ENCODE measurements around the gene MEI1. TPM values are rescaled to one million over a fixed set of nuclear protein-coding genes. Genes with fewer than 3 reads are reported as not detected.
A peak's percentile ranks its signal among the peaks of the same experiment; 100 is the strongest.

Gene MEI1
- total and polyA plus RNA-seq, 8 donors: 1.5 to 7.9 (median 3.3) TPM

DNA sequence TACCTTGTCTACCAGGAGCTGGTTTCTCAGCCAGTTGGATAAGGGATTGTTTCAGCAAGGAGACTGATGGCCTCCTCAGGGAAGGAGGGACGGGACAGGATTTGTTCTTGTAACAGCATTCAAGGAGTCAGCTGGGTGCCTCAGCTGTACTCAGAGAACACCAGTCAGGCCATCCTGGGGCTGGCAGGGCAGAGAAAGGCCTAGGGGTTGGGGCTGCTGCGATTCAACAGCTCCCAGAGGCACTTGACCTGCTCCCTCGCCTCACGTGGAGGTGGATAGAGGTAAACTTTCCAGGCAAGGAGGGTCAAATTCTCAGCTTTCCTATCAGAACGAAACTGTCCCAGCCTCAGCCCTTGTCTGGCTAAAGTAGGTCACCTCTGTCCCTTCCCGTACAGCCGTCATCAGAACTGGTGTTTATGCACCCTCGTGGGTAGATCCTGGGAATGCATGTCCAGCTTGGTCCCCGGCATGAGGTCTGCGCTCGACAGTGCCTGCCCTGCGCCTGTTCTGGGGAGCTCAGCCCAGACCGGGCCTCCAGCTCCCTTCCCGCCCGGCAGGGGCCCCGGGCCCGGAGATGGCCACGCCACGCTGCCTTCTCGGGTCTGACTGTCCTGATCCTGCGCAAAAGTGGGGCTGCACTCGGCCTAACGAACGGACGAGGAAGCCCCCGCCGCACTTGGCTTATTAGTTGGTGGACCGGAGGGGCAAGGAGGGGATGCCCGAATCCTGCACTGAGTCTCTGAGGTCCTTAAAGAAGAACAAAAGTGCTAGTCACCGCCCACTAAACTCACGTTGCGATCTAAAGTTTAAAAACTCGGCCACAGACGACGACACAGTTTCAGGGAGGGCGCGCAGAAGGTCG, 100.4 kb downstream of the MEI1 start:
- DNase-seq (peak in 3 of 4 donors; percentile 40 to 86 (median 40)), ATAC-seq (peak; percentile 64)
- Histone ChIP-seq H3K27me3 (no peaks in the 10 kb centered on the region), H3K36me3 (no peaks in the 10 kb centered on the region), H3K4me1 (peaks cover 13 to 26% of the 10 kb centered on the region in 2 donors), H3K9me3 (no peaks in the 10 kb centered on the region), H3K4me3 (peak overlapping the region; percentile 65 to 85), H3K27ac (peak overlapping the region; percentile 87 to 93)
- TF ChIP-seq CTCF (IDR thresholded peaks at IDR 0.05): no peak
- intact Hi-C loops (cut with DNase I): no loop called here

- Histone ChIP-seq H3K4me1 (peaks cover 13 to 26% of the 10 kb centered on the region in 2 donors), H3K27ac (peak within 1 kb of the TSS; percentile 87 to 93), H3K4me3 (peak within 1 kb of the TSS; percentile 65 to 85), H3K36me3 (no peaks in the 10 kb centered on the region), H3K27me3 (no peaks in the 10 kb centered on the region), H3K9me3 (no peaks in the 10 kb centered on the region)
- ATAC-seq: peak; percentile 99
- peak; percentile 85 to 98 (median 92) for DNase-seq
- no peak for TF ChIP-seq CTCF (IDR thresholded peaks at IDR 0.05)
- intact Hi-C loops (cut with DNase I): no loop called here
Measured at GRCh38 chr22:41800348-41801146, 101.2 kb downstream of the MEI1 start, which contains the start of gene CCDC134. TSS of gene CCDC134 (plus strand) at chr22:41800679. CDS start at chr22:41808891, 8,212 bp downstream.

DNA sequence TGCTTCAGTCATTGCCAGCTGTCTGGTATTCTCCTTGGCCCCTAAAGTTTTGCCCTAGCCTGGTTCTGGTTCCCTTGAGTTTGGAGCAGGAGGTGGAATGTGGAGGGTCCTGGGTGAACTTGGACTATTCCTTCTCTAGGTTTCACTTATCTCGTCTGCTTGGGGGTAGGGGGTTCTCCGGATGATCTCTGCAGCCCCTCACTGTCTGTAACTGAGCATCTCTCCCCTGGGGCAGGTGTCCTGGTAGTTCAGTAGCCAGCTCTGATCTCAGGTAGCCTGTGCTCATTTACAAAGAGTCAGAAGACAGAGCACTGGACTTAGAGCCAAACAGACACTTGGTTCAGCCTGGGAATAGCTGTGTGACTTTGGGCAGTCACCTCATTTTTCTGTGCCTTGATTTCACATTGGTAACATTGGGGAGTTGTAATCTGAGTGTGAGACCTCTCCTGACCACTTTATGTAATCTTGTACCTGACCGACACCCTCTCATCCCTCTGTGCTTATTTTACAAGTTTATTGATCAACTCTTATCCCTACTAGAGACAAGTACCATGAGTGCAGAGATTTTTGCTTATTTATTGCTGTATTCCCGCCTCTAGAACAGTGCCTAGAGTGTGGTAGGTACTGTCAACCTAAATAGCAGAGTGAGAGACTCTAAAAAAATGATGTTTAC, 102.0 kb downstream of the MEI1 start:
- TF ChIP-seq CTCF (IDR thresholded peaks at IDR 0.05): no peak
- intact Hi-C loops (cut with DNase I): no loop called here
- Histone ChIP-seq H3K27me3 (no peaks in the 10 kb centered on the region), H3K4me3 (peak overlapping the region; percentile 65 to 85), H3K4me1 (peaks cover 13 to 26% of the 10 kb centered on the region in 2 donors), H3K9me3 (no peaks in the 10 kb centered on the region), H3K36me3 (no peaks in the 10 kb centered on the region), H3K27ac (peak overlapping the region in 1 of 2 donors; percentile 93)
- no peak for DNase-seq
- peak; percentile 6 for ATAC-seq

DNA sequence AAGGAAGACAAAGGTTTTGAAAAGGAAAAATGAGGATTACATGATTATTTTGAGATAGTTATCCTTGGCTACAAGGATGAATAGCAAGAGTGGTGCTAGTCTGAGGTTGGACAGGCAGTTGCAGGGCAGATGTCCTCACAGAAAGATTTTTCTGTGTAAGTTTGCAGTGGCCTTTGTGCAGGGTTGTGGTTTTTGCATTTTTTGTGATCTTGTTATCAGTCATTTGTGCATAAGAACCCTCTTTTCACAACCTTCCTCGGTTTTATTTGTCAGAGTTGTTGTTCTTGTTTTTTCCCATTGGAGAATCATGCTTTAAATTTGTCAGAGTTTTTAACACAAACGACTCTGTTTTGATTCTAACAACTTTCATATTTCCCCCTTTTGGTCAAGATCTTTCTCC, 102.6 kb downstream of the MEI1 start:
- no peaks in the 10 kb centered on the region for H3K9me3 ChIP-seq
- no peak for ATAC-seq
- no peaks in the 10 kb centered on the region for H3K27me3 ChIP-seq
- H3K4me1 ChIP-seq: peaks cover 13 to 26% of the 10 kb centered on the region in 2 donors
- H3K4me3 ChIP-seq: peak overlapping the region in 1 of 2 donors; percentile 65
- H3K36me3 ChIP-seq: no peaks in the 10 kb centered on the region
- no peak overlapping the region for H3K27ac ChIP-seq
- intact Hi-C loops (cut with DNase I): no loop called here
- TF ChIP-seq CTCF (IDR thresholded peaks at IDR 0.05): no peak
- DNase-seq: no peak

Data from left lung (tissue), 10 donors.